Measurements from ENCODE around the gene NOP10.

DNA sequence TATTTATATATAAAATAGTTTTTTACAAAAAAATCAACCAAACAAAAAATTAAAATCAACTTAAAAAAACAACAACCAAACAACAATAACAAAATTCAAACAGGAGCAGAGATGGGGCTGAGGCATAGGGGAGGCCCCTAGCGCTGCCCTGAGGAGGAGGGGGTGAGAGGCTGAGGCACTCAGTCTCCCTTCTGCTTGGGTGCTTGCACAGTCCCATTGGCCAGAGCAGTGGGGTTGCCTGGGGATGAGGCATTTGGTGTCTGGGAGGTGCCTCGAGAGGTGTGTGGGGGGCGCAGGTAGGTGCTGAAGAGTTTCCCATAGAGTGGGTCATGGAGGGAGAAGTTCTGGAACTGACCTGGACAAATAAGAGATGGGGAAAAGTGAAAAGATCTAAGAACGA, 16.0 kb upstream of the NOP10 start:
- TF ChIP-seq CTCF (IDR thresholded peaks at IDR 0.05) (no peak), POLR2AphosphoS5 (IDR thresholded peaks at IDR 0.05) (no peak), POLR2A (IDR thresholded peaks at IDR 0.05) (no peak), EP300 (IDR thresholded peaks at IDR 0.05) (no peak)

All from upper lobe of left lung (tissue), 4 donors.